ENCODE results near the gene HNRNPC.

HNRNPC gene

GRCh38 chr14:21205026-21205677 lies 64.1 kb downstream of the HNRNPC start:
- in situ Hi-C loops (cut with MboI; ENCODE audit: low sequenced_read_pairs, unreplicated experiment) = no loop called here
- DNase-seq (ENCODE audit: low spot score) = no peak
- no peak for TF ChIP-seq CTCF (IDR thresholded peaks at IDR 0.05; ENCODE audit: borderline replicate concordance, control extremely low read depth, extremely low read depth, insufficient read depth, missing control alignments)

- DNase-seq (ENCODE audit: low spot score) = no peak
- no peak for TF ChIP-seq CTCF (IDR thresholded peaks at IDR 0.05; ENCODE audit: borderline replicate concordance, control extremely low read depth, extremely low read depth, insufficient read depth, missing control alignments)
- in situ Hi-C loops (cut with MboI; ENCODE audit: low sequenced_read_pairs, unreplicated experiment) = no loop called here
Observed at GRCh38 chr14:21204167-21205025, 64.8 kb downstream of the HNRNPC start.

GRCh38 chr14:21203470-21204166 lies 65.6 kb downstream of the HNRNPC start:
- no peak for DNase-seq (ENCODE audit: low spot score)
- no peak for TF ChIP-seq CTCF (IDR thresholded peaks at IDR 0.05; ENCODE audit: borderline replicate concordance, control extremely low read depth, extremely low read depth, insufficient read depth, missing control alignments)
- in situ Hi-C loops (cut with MboI; ENCODE audit: low sequenced_read_pairs, unreplicated experiment) = no loop called here

GRCh38 chr14:21202463-21203358 lies 66.5 kb downstream of the HNRNPC start:
- TF ChIP-seq CTCF (IDR thresholded peaks at IDR 0.05; ENCODE audit: borderline replicate concordance, control extremely low read depth, extremely low read depth, insufficient read depth, missing control alignments) = no peak
- in situ Hi-C loops (cut with MboI; ENCODE audit: low sequenced_read_pairs, unreplicated experiment) = no loop called here
- no peak for DNase-seq (ENCODE audit: low spot score)

GRCh38 chr14:21201732-21202462 lies 67.3 kb downstream of the HNRNPC start:
- TF ChIP-seq CTCF (IDR thresholded peaks at IDR 0.05; ENCODE audit: borderline replicate concordance, control extremely low read depth, extremely low read depth, insufficient read depth, missing control alignments) = no peak
- in situ Hi-C loops (cut with MboI; ENCODE audit: low sequenced_read_pairs, unreplicated experiment) = no loop called here
- DNase-seq (ENCODE audit: low spot score) = no peak

Measured in GM13976 (cell line).